Vagina (tissue), 2 donors: ENCODE results near the gene RAB37. TPM values are rescaled to one million over a fixed set of nuclear protein-coding genes. Genes with fewer than 3 reads are reported as not detected.
A peak's percentile ranks its signal among the peaks of the same experiment; 100 is the strongest.

Experiments
- DNase-seq, 2 donors: peaks; one replicate each; pipeline ENCODE4 v3.0.0-alpha.2; 2017; ENCODE audit errors: extremely low spot score in 2 of 2
- H3K27ac ChIP-seq: fragments of 200-600 bp; sonication (generic); one replicate; pipeline ENCODE4 v1.5.1; 2019
- H3K27me3 ChIP-seq: fragments of 200-600 bp; sonication (generic); one replicate; pipeline ENCODE4 v1.5.1; 2019
- H3K36me3 ChIP-seq, 2 donors: fragments of 200-600 bp; sonication (generic); one replicate each; pipeline ENCODE4 v1.5.1; 2017 to 2019
- H3K4me1 ChIP-seq: fragments of 200-600 bp; sonication (generic); one replicate; pipeline ENCODE4 v1.5.1; 2019
- H3K4me3 ChIP-seq, 2 donors: fragments of 200-600 bp; sonication (generic); 1 replicate in 1 of 2; 2 replicates in 1 of 2; pipeline ENCODE4 v1.5.1; 2016 to 2019
- H3K9me3 ChIP-seq: fragments of 200-600 bp; sonication (generic); one replicate; pipeline ENCODE4 v1.5.1; 2019
- POLR2A ChIP-seq, 2 donors: fragments of 450-650 bp; IDR thresholded peaks; one replicate each; pipeline ENCODE4 v1.6.1; 2017; ENCODE audit warnings: antibody characterized with exemption in 2 of 2, mild to moderate bottlenecking in 2 of 2, moderate library complexity in 2 of 2
- POLR2AphosphoS5 ChIP-seq, 2 donors: sonication (generic); formaldehyde crosslinking; IDR thresholded peaks; one replicate each; pipeline ENCODE4 v1.9.0; 2017; ENCODE audit warnings: antibody characterized with exemption in 2 of 2, mild to moderate bottlenecking in 2 of 2, low read depth in 1 of 2; ENCODE audit not compliant: insufficient read depth in 1 of 2
- intact Hi-C: fragments of 100-400 bp; cut with DNase I; formaldehyde crosslinking; loops from one replicate; pipeline ENCODE4 v1.15.1; 2023
- total RNA-seq: library from RNA; depleted of rRNA; stranded (reverse); fragments of >200 nt; gene quantifications from one replicate; pipeline ENCODE4 v1.2.3, GENCODE V29; 2016
- TF ChIP-seq, protein P1 (sequence below), 3 experiments: fragments of 450-650 bp in 2 of 3; fragments of 200-600 bp in 1 of 3; sonication (generic) in 1 of 3; IDR thresholded peaks; one replicate each; pipeline ENCODE4 v1.5.1; 2017 to 2019; ENCODE audit warnings: antibody characterized with exemption in 3 of 3, mild to moderate bottlenecking in 2 of 3, moderate library complexity in 2 of 3

The RAB37 gene
- total RNA-seq, 1 donor from 2014 or later = 7.1 TPM

DNA sequence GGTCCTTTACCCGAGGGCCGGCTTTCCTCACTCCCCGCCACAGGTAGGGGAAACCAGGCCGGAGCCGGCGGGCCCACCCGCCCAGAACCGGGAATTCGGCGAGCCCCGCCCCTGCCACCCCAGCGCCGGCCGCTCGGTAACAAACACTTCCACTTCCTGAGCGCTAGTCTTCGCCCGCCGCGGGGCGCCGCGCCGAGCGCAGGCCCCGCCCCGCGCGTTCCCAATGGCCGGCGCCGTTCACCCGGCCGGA is 11.1 kb downstream of the RAB37 start:
- H3K36me3 ChIP-seq = no peaks in the 10 kb centered on the region
- no peak for DNase-seq
- peak overlapping the region; percentile 86 for H3K27ac ChIP-seq
- no peaks in the 10 kb centered on the region for H3K9me3 ChIP-seq
- peak overlapping the region; percentile 62 to 98 for H3K4me3 ChIP-seq
- peaks cover 64% of the 10 kb centered on the region for H3K4me1 ChIP-seq
- TF ChIP-seq POLR2AphosphoS5 (IDR thresholded peaks at IDR 0.05; ENCODE audit: insufficient read depth in 1 of 2, low read depth in 1 of 2) = no peak
- TF ChIP-seq, protein P1, sequence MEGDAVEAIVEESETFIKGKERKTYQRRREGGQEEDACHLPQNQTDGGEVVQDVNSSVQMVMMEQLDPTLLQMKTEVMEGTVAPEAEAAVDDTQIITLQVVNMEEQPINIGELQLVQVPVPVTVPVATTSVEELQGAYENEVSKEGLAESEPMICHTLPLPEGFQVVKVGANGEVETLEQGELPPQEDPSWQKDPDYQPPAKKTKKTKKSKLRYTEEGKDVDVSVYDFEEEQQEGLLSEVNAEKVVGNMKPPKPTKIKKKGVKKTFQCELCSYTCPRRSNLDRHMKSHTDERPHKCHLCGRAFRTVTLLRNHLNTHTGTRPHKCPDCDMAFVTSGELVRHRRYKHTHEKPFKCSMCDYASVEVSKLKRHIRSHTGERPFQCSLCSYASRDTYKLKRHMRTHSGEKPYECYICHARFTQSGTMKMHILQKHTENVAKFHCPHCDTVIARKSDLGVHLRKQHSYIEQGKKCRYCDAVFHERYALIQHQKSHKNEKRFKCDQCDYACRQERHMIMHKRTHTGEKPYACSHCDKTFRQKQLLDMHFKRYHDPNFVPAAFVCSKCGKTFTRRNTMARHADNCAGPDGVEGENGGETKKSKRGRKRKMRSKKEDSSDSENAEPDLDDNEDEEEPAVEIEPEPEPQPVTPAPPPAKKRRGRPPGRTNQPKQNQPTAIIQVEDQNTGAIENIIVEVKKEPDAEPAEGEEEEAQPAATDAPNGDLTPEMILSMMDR (IDR thresholded peaks at IDR 0.05) = peak in 1 of 3 experiments; percentile 4
- H3K27me3 ChIP-seq = no peaks in the 10 kb centered on the region
- intact Hi-C loops = loop anchor here (5.0 kb wide), 1 partner anchor 34 kb away; no protein-coding TSS in a partner anchor

DNA sequence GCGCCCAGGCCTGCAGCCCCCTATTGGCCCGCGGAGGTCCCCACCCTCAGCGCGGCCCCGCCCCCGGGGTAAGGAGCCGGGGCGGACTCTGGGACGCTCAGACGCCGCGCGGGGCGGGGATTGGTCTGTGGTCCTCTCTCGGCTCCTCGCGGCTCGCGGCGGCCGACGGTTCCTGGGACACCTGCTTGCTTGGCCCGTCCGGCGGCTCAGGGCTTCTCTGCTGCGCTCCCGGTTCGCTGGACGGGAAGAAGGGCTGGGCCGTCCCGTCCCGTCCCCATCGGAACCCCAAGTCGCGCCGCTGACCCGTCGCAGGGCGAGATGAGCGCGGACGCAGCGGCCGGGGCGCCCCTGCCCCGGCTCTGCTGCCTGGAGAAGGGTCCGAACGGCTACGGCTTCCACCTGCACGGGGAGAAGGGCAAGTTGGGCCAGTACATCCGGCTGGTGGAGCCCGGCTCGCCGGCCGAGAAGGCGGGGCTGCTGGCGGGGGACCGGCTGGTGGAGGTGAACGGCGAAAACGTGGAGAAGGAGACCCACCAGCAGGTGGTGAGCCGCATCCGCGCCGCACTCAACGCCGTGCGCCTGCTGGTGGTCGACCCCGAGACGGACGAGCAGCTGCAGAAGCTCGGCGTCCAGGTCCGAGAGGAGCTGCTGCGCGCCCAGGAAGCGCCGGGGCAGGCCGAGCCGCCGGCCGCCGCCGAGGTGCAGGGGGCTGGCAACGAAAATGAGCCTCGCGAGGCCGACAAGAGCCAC is 11.6 kb downstream of the RAB37 start, which contains the start of gene NHERF1:
TSS of gene NHERF1 (plus strand) at position 100 of the 750 bp plus-strand sequence. CDS start at position 319, 219 bp downstream.
- Histone ChIP-seq H3K27me3 (no peaks in the 10 kb centered on the region), H3K4me3 (peak within 1 kb of the TSS; percentile 62 to 98), H3K27ac (peak within 1 kb of the TSS; percentile 86), H3K4me1 (peaks cover 67% of the 10 kb centered on the region), H3K9me3 (no peaks in the 10 kb centered on the region), H3K36me3 (no peaks in the 10 kb centered on the region)
- intact Hi-C loops = loop anchor here (5.0 kb wide), 1 partner anchor 34 kb away; no protein-coding TSS in a partner anchor
- peak; percentile 12 to 95 for TF ChIP-seq POLR2AphosphoS5 (IDR thresholded peaks at IDR 0.05; ENCODE audit: insufficient read depth in 1 of 2, low read depth in 1 of 2)
- TF ChIP-seq, protein P1 (IDR thresholded peaks at IDR 0.05) = no peak
- TF ChIP-seq POLR2A (IDR thresholded peaks at IDR 0.05) = peak in 1 of 2 donors; percentile 93
- no peak for DNase-seq

DNA sequence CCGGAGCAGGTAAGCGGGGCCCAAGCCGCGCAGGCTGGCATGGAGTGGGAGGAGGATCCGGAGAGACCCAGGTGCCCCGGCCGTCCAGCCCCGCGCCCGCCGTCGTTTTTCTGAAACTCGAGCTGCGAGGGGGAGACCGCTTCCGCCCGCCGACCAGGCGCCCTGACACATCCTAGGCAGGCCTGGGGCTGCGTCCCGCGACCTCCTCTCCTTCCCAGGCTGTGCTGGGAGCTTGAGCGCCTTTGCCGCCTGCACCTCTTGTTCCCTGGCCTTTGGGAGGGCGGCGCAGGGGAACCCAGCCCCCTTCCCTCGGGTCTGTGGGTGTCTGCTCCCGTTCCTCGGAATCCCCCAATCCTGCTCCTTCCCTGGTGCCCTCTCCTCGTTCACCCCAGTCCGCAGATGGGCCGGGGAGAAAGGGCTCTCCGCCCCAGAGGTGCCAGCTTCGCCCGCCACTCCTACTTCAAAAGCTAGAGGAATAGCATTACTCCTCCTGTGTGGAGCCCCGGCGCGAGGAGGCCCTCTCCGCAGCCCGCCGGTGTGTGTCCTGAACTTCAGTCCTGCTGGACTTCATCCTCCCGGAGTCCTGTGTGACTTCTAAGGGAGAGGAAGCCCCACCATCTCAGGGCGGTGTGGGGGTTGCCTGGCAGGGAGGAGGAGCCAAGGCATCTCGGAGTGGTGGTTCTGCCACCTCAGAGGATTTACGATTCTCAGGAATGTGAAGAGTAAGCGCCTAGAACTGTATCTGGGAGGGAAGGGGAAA is 12.4 kb downstream of the RAB37 start:
- DNase-seq = no peak
- H3K9me3 ChIP-seq = no peaks in the 10 kb centered on the region
- no peaks in the 10 kb centered on the region for H3K27me3 ChIP-seq
- TF ChIP-seq, protein P1 (IDR thresholded peaks at IDR 0.05) = no peak
- TF ChIP-seq POLR2A (IDR thresholded peaks at IDR 0.05) = peak in 1 of 2 donors; percentile 11
- peak overlapping the region; percentile 62 to 98 for H3K4me3 ChIP-seq
- intact Hi-C loops = loop anchor here (5.0 kb wide), 1 partner anchor 33 kb away; no protein-coding TSS in a partner anchor
- H3K4me1 ChIP-seq = peaks cover 75% of the 10 kb centered on the region
- H3K27ac ChIP-seq = peak overlapping the region; percentile 86
- no peaks in the 10 kb centered on the region for H3K36me3 ChIP-seq

DNA sequence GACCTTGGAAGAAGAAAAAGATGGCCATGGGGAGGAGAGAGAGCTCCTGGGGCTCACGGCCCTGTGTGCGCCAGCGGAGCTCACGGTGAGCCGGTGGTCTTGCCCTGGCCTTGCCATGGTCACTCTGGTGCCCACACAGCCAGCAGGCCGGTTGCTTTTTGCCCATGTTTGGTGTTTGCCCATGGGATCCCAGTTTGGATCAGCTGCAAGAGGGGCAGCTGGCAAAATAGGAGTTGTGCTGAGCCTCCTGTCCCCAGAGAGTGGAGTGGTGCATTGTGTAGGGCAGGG is 12.9 kb downstream of the RAB37 start:
- Histone ChIP-seq H3K9me3 (no peaks in the 10 kb centered on the region), H3K4me1 (peaks cover 76% of the 10 kb centered on the region), H3K4me3 (peak overlapping the region; percentile 62 to 98), H3K27me3 (no peaks in the 10 kb centered on the region), H3K27ac (peak overlapping the region; percentile 86), H3K36me3 (no peaks in the 10 kb centered on the region)
- no peak for DNase-seq
- no peak for TF ChIP-seq POLR2A (IDR thresholded peaks at IDR 0.05)
- TF ChIP-seq POLR2AphosphoS5 (IDR thresholded peaks at IDR 0.05; ENCODE audit: insufficient read depth in 1 of 2, low read depth in 1 of 2) = no peak
- TF ChIP-seq, protein P1 (IDR thresholded peaks at IDR 0.05) = no peak
- intact Hi-C loops = no loop called here
